Panc1 (cell line): Measurements from ENCODE around the gene UPP1. TPM values are rescaled to one million over a fixed set of nuclear protein-coding genes. Genes with fewer than 3 reads are reported as not detected.

ENCODE experiments used
- ATAC-seq: fragments of 200-7000 bp; cut with Tn5 transposase; 2 replicates; pipeline ENCODE4 v1.9.1; 2020; ENCODE audit warnings: mild to moderate bottlenecking, moderate library complexity
- BruUV-seq: library from RNA; stranded (reverse); fragments of 400-500 nt; replicated peaks from 2 replicates; lab custom pipeline; 2021; lab: Mats Ljungman, UMichigan
- CTCF ChIA-PET: fragments of 300-600 bp; sonication (Branson Sonifier 250); formaldehyde crosslinking; loops from one replicate; lab custom pipeline; 2022; ENCODE audit warnings: antibody characterized with exemption; lab: Charles Lee
- POLR2A ChIA-PET: fragments of 300-600 bp; sonication (Branson Sonifier 250); formaldehyde crosslinking; loops from one replicate; lab custom pipeline; 2022; ENCODE audit warnings: antibody characterized with exemption; lab: Charles Lee
- DNase-seq: peaks from one replicate; pipeline ENCODE4 v3.0.0-alpha.2; 2010; ENCODE audit warnings: low read depth, low spot score
- H3K27ac ChIP-seq: 2 replicates; pipeline ENCODE4 v1.5.1; 2011; ENCODE audit warnings: mild to moderate bottlenecking, low read length, inconsistent platforms
- H3K27me3 ChIP-seq: fragments of 200-500 bp; sonication (Bioruptor generic); 2 replicates; pipeline ENCODE4 v1.6.0; 2014; ENCODE audit warnings: low read length, inconsistent platforms; ENCODE audit not compliant: control insufficient read depth, insufficient read depth
- H3K36me3 ChIP-seq: fragments of 200-500 bp; sonication (Bioruptor generic); 2 replicates; pipeline ENCODE4 v1.5.1; 2014; ENCODE audit warnings: inconsistent platforms, mild to moderate bottlenecking, low read length, moderate library complexity; ENCODE audit not compliant: control insufficient read depth, insufficient read depth
- H3K4me1 ChIP-seq: 2 replicates; pipeline ENCODE4 v1.5.1; 2011; ENCODE audit warnings: inconsistent platforms, mild to moderate bottlenecking, low read length, moderate library complexity; ENCODE audit not compliant: control insufficient read depth, insufficient read depth
- H3K4me3 ChIP-seq, 2 experiments: 2 replicates each; pipeline ENCODE4 v1.5.1; 2011 to 2012; ENCODE audit warnings: low read depth in 2 of 2, low read length in 2 of 2, mild to moderate bottlenecking in 2 of 2, inconsistent platforms in 1 of 2, moderate library complexity in 1 of 2
- H3K9me3 ChIP-seq: fragments of 200-500 bp; sonication (Bioruptor generic); 2 replicates; pipeline ENCODE4 v1.5.1; 2014; ENCODE audit warnings: low read depth, mild to moderate bottlenecking, inconsistent platforms, low read length, moderate library complexity; ENCODE audit not compliant: control insufficient read depth, insufficient read depth
- POLR2AphosphoS5 ChIP-seq: IDR thresholded peaks from 2 replicates; pipeline ENCODE4 v1.6.1; 2012; ENCODE audit warnings: mild to moderate bottlenecking, low read depth, low read length, moderate library complexity
- SIN3A ChIP-seq: IDR thresholded peaks from 2 replicates; pipeline ENCODE4 v1.6.1; 2012; ENCODE audit warnings: low read depth, mild to moderate bottlenecking, low read length, moderate library complexity, borderline replicate concordance; ENCODE audit not compliant: insufficient read depth
- TCF7L2 ChIP-seq: IDR thresholded peaks from 2 replicates; pipeline ENCODE4 v1.6.1; 2011; ENCODE audit warnings: mild to moderate bottlenecking, low read depth, low read length, inconsistent platforms
- in situ Hi-C: cut with HindIII; loops from 2 replicates; pipeline ENCODE4 v1.10.0; 2016; ENCODE audit warnings: low sequenced_read_pairs, low pct_unique_long_range_greater_than_20kb
- intact Hi-C: fragments of 100-400 bp; cut with micrococcal nuclease; formaldehyde crosslinking; loops from one replicate; pipeline ENCODE4 v1.10.0; 2022; ENCODE audit not compliant: unreplicated experiment
- total RNA-seq: library from RNA; stranded (reverse); gene quantifications from one replicate; pipeline ENCODE4 v1.2.1, GENCODE V29; 2021; ENCODE audit not compliant: unreplicated experiment
- TF ChIP-seq, protein P1 (sequence below), 2 experiments: IDR thresholded peaks; 2 replicates each; pipeline ENCODE4 v1.6.1; 2011 to 2012; ENCODE audit warnings: low read depth in 2 of 2, control low read depth in 1 of 2, low read length in 1 of 2, mild to moderate bottlenecking in 1 of 2, moderate library complexity in 1 of 2; ENCODE audit not compliant: insufficient read depth in 1 of 2
- TF ChIP-seq, protein P2 (sequence below): fragments of 450-650 bp; IDR thresholded peaks from 2 replicates; pipeline ENCODE4 v1.5.1; 2017; ENCODE audit warnings: mild to moderate bottlenecking

UPP1 gene
- total RNA-seq, 1 experiment from 2014 or later, result 331 TPM

DNA sequence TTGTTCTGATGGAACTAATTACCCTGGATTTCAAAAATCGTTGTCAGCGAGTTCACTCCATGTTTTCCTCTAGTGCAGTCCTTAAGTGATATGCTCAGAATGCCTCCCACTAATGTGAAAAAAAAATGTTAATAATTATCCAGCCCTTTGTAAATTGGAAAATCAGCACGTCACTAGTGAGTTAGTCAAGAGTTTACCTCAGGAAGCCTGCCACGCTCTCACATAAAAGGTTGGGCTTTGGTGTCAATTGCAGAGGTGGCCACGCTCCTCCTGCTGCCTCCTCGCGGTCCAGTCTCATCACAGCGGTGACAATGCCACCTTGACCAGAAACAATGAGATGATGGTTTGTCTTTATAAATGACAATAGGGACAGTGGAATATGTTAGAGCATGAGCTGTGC lies 22.5 kb downstream of the UPP1 start:
- CTCF ChIA-PET, result interaction anchor here (0.7 to 2.1 kb wide), 2 partner anchors 19 to 119 kb away, joined by 3 to 22 read pairs; no protein-coding TSS in a partner anchor
- POLR2A ChIA-PET, result no interaction called here
- no peaks in the 10 kb centered on the region for H3K9me3 ChIP-seq
- peaks cover 14% of the 10 kb centered on the region for H3K36me3 ChIP-seq
- DNase-seq, result no peak
- no TSS peak for BruUV-seq
- peak overlapping the region; percentile 49; the same call in 1 of the 2 replicates for H3K27ac ChIP-seq
- in situ Hi-C loops (no loop called here), intact Hi-C loops (loop anchor here (2.0 to 5.0 kb wide), 2 partner anchors 43 to 1741 kb away; no protein-coding TSS in a partner anchor)
- no peak for ATAC-seq
- H3K4me1 ChIP-seq, result peaks cover 48% of the 10 kb centered on the region
- H3K4me3 ChIP-seq, result no peak overlapping the region
- TF ChIP-seq SIN3A, result no peak
- H3K27me3 ChIP-seq, result no peaks in the 10 kb centered on the region

DNA sequence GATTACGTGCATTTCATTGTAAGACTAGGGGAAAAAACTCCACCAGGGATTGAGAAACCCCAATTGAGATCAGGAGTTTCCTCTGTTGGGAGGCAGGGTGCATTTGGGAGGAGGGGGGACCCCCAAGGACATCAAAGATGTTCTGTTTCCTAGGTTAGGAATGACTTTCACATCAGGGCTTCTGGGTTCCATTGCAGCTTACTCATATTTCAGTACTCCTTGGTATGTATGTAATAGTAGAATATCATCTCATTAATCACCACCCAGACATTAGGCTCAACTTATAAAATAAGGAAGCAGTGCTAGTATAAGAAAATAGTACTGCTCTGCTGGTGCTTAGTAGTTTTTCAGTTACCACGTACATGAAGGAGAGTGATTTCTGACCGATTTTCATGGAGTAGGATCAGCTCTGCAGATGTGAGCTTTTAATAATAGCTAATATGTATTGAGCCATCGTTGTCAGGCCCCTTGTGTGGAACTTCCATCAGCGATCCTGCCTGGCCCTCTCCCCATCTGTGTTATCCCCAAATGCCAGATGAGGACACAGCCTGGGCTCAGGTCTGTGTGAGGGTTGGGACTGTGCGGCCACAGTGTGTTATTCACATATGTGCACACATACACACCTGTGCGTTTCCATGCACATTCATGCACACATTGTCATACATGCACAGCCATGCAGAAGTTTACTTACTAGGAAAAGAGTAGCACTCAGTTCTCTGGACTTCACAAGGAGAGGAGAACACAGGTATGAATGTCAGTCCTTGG lies 23.5 kb downstream of the UPP1 start:
- CTCF ChIA-PET, result no interaction called here
- H3K4me1 ChIP-seq, result peaks cover 41% of the 10 kb centered on the region
- H3K9me3 ChIP-seq, result no peaks in the 10 kb centered on the region
- DNase-seq (no peak), ATAC-seq (no peak)
- H3K4me3 ChIP-seq, result no peak overlapping the region
- in situ Hi-C loops, result no loop called here
- peak overlapping the region; percentile 49; the same call in 1 of the 2 replicates for H3K27ac ChIP-seq
- TF ChIP-seq, protein P1, sequence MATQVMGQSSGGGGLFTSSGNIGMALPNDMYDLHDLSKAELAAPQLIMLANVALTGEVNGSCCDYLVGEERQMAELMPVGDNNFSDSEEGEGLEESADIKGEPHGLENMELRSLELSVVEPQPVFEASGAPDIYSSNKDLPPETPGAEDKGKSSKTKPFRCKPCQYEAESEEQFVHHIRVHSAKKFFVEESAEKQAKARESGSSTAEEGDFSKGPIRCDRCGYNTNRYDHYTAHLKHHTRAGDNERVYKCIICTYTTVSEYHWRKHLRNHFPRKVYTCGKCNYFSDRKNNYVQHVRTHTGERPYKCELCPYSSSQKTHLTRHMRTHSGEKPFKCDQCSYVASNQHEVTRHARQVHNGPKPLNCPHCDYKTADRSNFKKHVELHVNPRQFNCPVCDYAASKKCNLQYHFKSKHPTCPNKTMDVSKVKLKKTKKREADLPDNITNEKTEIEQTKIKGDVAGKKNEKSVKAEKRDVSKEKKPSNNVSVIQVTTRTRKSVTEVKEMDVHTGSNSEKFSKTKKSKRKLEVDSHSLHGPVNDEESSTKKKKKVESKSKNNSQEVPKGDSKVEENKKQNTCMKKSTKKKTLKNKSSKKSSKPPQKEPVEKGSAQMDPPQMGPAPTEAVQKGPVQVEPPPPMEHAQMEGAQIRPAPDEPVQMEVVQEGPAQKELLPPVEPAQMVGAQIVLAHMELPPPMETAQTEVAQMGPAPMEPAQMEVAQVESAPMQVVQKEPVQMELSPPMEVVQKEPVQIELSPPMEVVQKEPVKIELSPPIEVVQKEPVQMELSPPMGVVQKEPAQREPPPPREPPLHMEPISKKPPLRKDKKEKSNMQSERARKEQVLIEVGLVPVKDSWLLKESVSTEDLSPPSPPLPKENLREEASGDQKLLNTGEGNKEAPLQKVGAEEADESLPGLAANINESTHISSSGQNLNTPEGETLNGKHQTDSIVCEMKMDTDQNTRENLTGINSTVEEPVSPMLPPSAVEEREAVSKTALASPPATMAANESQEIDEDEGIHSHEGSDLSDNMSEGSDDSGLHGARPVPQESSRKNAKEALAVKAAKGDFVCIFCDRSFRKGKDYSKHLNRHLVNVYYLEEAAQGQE (IDR thresholded peaks at IDR 0.05; ENCODE audit: insufficient read depth in 1 of 2, low read depth in 2 of 2, low read length in 1 of 2), result no peak
- TF ChIP-seq POLR2AphosphoS5 (no peak), SIN3A (no peak), TCF7L2 (no peak)
- TF ChIP-seq, protein P2, sequence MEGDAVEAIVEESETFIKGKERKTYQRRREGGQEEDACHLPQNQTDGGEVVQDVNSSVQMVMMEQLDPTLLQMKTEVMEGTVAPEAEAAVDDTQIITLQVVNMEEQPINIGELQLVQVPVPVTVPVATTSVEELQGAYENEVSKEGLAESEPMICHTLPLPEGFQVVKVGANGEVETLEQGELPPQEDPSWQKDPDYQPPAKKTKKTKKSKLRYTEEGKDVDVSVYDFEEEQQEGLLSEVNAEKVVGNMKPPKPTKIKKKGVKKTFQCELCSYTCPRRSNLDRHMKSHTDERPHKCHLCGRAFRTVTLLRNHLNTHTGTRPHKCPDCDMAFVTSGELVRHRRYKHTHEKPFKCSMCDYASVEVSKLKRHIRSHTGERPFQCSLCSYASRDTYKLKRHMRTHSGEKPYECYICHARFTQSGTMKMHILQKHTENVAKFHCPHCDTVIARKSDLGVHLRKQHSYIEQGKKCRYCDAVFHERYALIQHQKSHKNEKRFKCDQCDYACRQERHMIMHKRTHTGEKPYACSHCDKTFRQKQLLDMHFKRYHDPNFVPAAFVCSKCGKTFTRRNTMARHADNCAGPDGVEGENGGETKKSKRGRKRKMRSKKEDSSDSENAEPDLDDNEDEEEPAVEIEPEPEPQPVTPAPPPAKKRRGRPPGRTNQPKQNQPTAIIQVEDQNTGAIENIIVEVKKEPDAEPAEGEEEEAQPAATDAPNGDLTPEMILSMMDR, result no peak
- intact Hi-C loops, result loop anchor here (5.0 kb wide), 1 partner anchor 1740 kb away; no protein-coding TSS in a partner anchor
- no TSS peak for BruUV-seq
- POLR2A ChIA-PET, result no interaction called here
- H3K27me3 ChIP-seq, result no peaks in the 10 kb centered on the region
- H3K36me3 ChIP-seq, result peaks cover 10% of the 10 kb centered on the region

DNA sequence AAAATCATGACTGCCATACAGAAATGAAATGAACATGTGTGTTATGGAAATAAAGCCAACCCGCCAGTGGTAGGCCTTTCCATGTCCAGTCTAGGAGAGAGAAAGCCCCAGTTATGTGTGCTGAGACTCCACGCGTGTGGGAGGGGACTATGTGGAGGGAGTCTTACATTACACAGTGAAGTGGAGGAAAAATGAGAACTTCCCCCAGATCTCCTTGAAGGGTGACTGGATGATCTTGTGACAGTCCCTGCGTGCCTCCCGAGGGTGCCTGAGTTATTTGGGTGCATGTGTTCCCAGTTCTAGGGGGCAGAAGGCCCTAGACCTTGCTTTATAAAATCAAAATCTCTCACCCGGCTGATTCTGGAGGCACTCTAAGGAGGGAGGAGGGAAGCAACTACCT lies 24.2 kb downstream of the UPP1 start:
- no peak for TF ChIP-seq TCF7L2
- TF ChIP-seq, protein P2, result no peak
- no peak for TF ChIP-seq SIN3A
- TF ChIP-seq POLR2AphosphoS5, result no peak
- TF ChIP-seq, protein P1 (IDR thresholded peaks at IDR 0.05; ENCODE audit: insufficient read depth in 1 of 2, low read depth in 2 of 2, low read length in 1 of 2), result no peak
- no peaks in the 10 kb centered on the region for H3K27me3 ChIP-seq
- intact Hi-C loops, result loop anchor here (5.0 kb wide), 1 partner anchor 1739 kb away; no protein-coding TSS in a partner anchor
- H3K36me3 ChIP-seq, result peaks cover 5% of the 10 kb centered on the region
- CTCF ChIA-PET, result interaction anchor here (0.7 kb wide), 1 partner anchor 58 kb away, joined by 4 read pairs; no protein-coding TSS in a partner anchor
- H3K4me3 ChIP-seq, result no peak overlapping the region
- peaks cover 35% of the 10 kb centered on the region for H3K4me1 ChIP-seq
- no peak for DNase-seq
- ATAC-seq, result no peak
- no TSS peak for BruUV-seq
- H3K9me3 ChIP-seq, result no peaks in the 10 kb centered on the region
- POLR2A ChIA-PET, result no interaction called here
- in situ Hi-C loops, result no loop called here
- peak overlapping the region; percentile 49 for H3K27ac ChIP-seq
